Caco-2 (cell line): ENCODE results near the gene FBXO46. TPM values are rescaled to one million over a fixed set of nuclear protein-coding genes. Genes with fewer than 3 reads are reported as not detected.

Source experiments
- BruUV-seq: library from RNA; stranded (reverse); fragments of 400-500 nt; replicated peaks from 2 replicates; lab custom pipeline; 2021; lab: Mats Ljungman, UMichigan
- CTCF ChIA-PET: fragments of 300-600 bp; sonication (Branson Sonifier 250); formaldehyde crosslinking; loops from one replicate; lab custom pipeline; 2022; ENCODE audit warnings: antibody characterized with exemption; lab: Charles Lee
- POLR2A ChIA-PET: fragments of 300-600 bp; sonication (Branson Sonifier 250); formaldehyde crosslinking; loops from one replicate; lab custom pipeline; 2022; ENCODE audit warnings: antibody characterized with exemption; lab: Charles Lee
- DNase-seq, 2 experiments: peaks; one replicate each; pipeline versions ENCODE4 v3.0.0 to v3.0.0-alpha.2; 2020 to 2022
- H3K27me3 ChIP-seq: replicated peaks from 2 replicates; pipeline ENCODE4 v1.6.0; 2011; ENCODE audit warnings: low read length; ENCODE audit not compliant: control insufficient read depth, insufficient read depth
- H3K36me3 ChIP-seq: 2 replicates; pipeline ENCODE4 v1.5.1; 2011; ENCODE audit warnings: low read length; ENCODE audit not compliant: control insufficient read depth, insufficient read depth
- H3K4me1 ChIP-seq: fragments of 250-450 bp; sonication (Bioruptor Pico); 2 replicates; pipeline ENCODE4 v1.5.1; 2020; ENCODE audit warnings: mild to moderate bottlenecking
- H3K4me3 ChIP-seq: 2 replicates; pipeline ENCODE4 v1.5.1; 2011; ENCODE audit warnings: low read depth, mild to moderate bottlenecking, control low read depth, low read length
- H3K9me3 ChIP-seq: fragments of 250-450 bp; sonication (Bioruptor Pico); 2 replicates; pipeline ENCODE4 v1.5.1; 2020; ENCODE audit warnings: mild to moderate bottlenecking, moderate library complexity
- H3K27ac Mint-ChIP-seq: one replicate; pipeline ENCODE4 v1.8.0; 2022; ENCODE audit warnings: mixed read lengths; ENCODE audit not compliant: unreplicated experiment
- H3K27me3 Mint-ChIP-seq: one replicate; pipeline ENCODE4 v1.8.0; 2022; ENCODE audit warnings: mixed read lengths; ENCODE audit not compliant: insufficient read depth, unreplicated experiment
- H3K36me3 Mint-ChIP-seq: one replicate; pipeline ENCODE4 v1.8.0; 2022; ENCODE audit warnings: mild to moderate bottlenecking, mixed read lengths; ENCODE audit not compliant: insufficient read depth, unreplicated experiment
- H3K4me1 Mint-ChIP-seq: one replicate; pipeline ENCODE4 v1.8.0; 2022; ENCODE audit warnings: low read depth, mixed read lengths; ENCODE audit not compliant: unreplicated experiment
- H3K4me3 Mint-ChIP-seq: one replicate; pipeline ENCODE4 v1.8.0; 2022; ENCODE audit warnings: mild to moderate bottlenecking, moderate library complexity, mixed read lengths; ENCODE audit not compliant: unreplicated experiment
- H3K9me3 Mint-ChIP-seq: one replicate; pipeline ENCODE4 v1.8.0; 2022; ENCODE audit warnings: mixed read lengths; ENCODE audit not compliant: unreplicated experiment
- intact Hi-C: fragments of 100-400 bp; cut with micrococcal nuclease; formaldehyde crosslinking; loops from one replicate; pipeline ENCODE4 v1.10.0; 2022; ENCODE audit not compliant: unreplicated experiment
- total RNA-seq: library from RNA; stranded (reverse); gene quantifications from 2 replicates; pipeline ENCODE4 v1.2.3, GENCODE V29; 2022
- TF ChIP-seq, protein P1 (sequence below), 2 experiments: fragments of 200-600 bp in 1 of 2; IDR thresholded peaks; 1 replicate in 1 of 2; 2 replicates in 1 of 2; pipeline versions ENCODE4 v1.5.1 to v1.8.0; 2011 to 2022; ENCODE audit warnings: antibody characterized with exemption in 1 of 2, control low read depth in 1 of 2, inconsistent platforms in 1 of 2, low read depth in 1 of 2, low read length in 1 of 2, mild to moderate bottlenecking in 1 of 2, moderate library complexity in 1 of 2; ENCODE audit not compliant: insufficient read depth in 1 of 2, severe bottlenecking in 1 of 2, unreplicated experiment in 1 of 2

FBXO46 gene
- total RNA-seq, 1 experiment from 2014 or later = 31.0 TPM

DNA sequence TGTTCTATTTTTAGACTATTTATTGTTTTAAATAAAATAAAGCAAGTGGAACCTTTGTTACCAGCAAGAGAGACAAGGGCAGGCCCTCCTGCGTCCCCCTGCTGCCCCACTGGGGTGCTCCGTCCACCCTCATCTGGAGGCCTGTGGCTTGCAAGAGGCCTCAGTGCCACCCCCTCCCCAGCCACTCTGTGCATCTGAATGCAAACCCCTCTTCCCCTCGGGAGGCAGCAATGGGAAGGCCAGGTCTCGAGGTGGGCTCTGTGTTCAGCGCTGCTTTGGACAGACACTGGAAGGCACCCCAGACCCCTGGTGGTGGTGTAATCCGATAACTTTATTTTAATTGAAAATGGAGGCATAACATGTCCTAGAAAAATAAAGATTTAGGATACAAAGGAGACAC is 33.8 kb upstream of the FBXO46 start:
- H3K9me3 ChIP-seq = no peaks in the 10 kb centered on the region
- ChIA-PET POLR2A (interaction anchor here (0.6 to 1.1 kb wide), 2 partner anchors 20 to 34 kb away, joined by 3 to 4 read pairs; partner anchors contain the start of gene FBXO46), CTCF (no interaction called here)
- Mint-ChIP-seq H3K36me3 (peaks cover 23% of the 10 kb centered on the region), H3K4me1 (peaks cover 7% of the 10 kb centered on the region), H3K27ac (peak overlapping the region; percentile 76), H3K4me3 (peak overlapping the region; percentile 23), H3K27me3 (no peaks in the 10 kb centered on the region), H3K9me3 (no peaks in the 10 kb centered on the region)
- H3K4me1 ChIP-seq = peaks cover 6% of the 10 kb centered on the region
- H3K4me3 ChIP-seq = no peak overlapping the region
- no peak for DNase-seq
- intact Hi-C loops = no loop called here
- no peaks in the 10 kb centered on the region for H3K36me3 ChIP-seq
- H3K27me3 ChIP-seq = no peaks in the 10 kb centered on the region
- TF ChIP-seq, protein P1, sequence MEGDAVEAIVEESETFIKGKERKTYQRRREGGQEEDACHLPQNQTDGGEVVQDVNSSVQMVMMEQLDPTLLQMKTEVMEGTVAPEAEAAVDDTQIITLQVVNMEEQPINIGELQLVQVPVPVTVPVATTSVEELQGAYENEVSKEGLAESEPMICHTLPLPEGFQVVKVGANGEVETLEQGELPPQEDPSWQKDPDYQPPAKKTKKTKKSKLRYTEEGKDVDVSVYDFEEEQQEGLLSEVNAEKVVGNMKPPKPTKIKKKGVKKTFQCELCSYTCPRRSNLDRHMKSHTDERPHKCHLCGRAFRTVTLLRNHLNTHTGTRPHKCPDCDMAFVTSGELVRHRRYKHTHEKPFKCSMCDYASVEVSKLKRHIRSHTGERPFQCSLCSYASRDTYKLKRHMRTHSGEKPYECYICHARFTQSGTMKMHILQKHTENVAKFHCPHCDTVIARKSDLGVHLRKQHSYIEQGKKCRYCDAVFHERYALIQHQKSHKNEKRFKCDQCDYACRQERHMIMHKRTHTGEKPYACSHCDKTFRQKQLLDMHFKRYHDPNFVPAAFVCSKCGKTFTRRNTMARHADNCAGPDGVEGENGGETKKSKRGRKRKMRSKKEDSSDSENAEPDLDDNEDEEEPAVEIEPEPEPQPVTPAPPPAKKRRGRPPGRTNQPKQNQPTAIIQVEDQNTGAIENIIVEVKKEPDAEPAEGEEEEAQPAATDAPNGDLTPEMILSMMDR (IDR thresholded peaks at IDR 0.05; ENCODE audit: insufficient read depth in 1 of 2, low read depth in 1 of 2, low read length in 1 of 2, severe bottlenecking in 1 of 2, unreplicated experiment in 1 of 2) = no peak
- no TSS peak for BruUV-seq

DNA sequence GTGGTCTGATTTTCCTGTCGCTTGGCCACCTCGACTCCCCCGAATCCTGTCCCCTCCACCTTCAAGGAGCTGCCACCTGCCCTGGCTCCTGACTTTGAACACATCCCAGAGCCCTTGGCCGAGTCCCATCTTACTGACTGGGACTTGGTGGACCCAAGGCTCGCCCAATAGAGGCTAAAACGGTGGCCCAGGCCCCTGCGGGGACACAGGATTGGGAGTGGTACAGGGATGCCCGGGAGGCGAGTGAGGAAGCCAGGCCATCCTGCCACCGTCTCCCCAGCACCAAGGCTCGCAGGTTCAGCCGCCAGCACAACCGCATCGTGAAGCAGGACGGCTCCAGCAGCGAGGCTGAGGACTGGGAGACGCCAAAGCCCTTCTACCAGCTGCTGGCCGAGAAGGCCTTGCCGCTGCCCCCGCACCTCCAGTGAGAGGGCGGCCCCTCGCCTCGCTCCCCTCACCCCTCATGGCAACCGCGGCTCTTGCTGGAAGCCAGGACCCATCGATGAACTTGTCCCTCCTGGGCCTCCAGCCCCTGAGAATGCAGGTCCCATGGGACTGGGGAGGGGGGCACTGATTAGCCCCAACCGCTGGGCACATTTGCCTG is 33.1 kb upstream of the FBXO46 start:
- intact Hi-C loops = no loop called here
- no peak for DNase-seq
- TF ChIP-seq, protein P1 (IDR thresholded peaks at IDR 0.05; ENCODE audit: insufficient read depth in 1 of 2, low read depth in 1 of 2, low read length in 1 of 2, severe bottlenecking in 1 of 2, unreplicated experiment in 1 of 2) = no peak
- CTCF ChIA-PET = no interaction called here
- BruUV-seq = no TSS peak
- H3K4me1 ChIP-seq = peaks cover 6% of the 10 kb centered on the region
- Mint-ChIP-seq H3K4me3 (no peak overlapping the region), H3K9me3 (no peaks in the 10 kb centered on the region), H3K27me3 (no peaks in the 10 kb centered on the region), H3K4me1 (peaks cover 7% of the 10 kb centered on the region), H3K36me3 (peaks cover 17% of the 10 kb centered on the region), H3K27ac (no peak overlapping the region)
- H3K9me3 ChIP-seq = no peaks in the 10 kb centered on the region
- no peak overlapping the region for H3K4me3 ChIP-seq
- no peaks in the 10 kb centered on the region for H3K36me3 ChIP-seq
- H3K27me3 ChIP-seq = no peaks in the 10 kb centered on the region
- POLR2A ChIA-PET = interaction anchor here (0.6 kb wide), 1 partner anchor 21 kb away, joined by 3 read pairs; no protein-coding TSS in a partner anchor

DNA sequence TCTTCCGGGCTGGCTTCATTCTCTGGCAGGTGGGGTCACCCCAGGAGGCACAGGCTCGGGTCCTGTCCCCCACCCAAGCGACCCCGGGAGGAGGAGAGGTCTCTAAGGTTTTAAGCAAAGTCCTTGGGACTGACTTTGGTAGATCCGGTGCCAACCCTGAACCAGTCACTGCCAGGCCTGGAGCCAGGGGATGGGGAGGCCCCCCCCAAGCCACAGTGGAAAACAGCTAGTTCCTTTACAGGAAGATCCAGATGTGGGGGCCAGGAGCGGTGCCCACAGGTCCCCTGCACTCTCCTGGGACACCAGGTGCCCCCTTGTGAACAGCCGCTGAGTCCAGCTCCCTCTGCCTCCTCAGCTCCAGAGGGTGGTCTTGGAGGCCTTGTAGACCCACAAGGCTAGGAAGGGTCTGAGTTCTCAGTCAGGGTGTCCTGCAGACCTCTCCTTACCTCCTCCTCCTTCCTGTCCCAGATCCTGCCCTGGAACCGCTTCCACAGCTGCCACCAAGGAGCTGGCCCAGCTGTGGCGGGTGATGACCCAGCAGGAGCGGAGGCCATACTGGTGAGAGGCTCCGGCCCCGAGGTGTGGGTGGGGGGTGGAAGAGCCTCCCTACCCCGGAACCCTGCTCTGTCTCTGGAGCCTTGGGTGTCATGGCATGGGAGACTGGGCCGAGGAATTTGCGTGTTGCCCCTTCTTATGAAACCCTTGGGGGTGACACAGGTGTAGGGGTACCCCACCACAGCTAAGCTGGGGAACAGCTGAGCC is 32.4 kb upstream of the FBXO46 start:
- no peaks in the 10 kb centered on the region for H3K27me3 Mint-ChIP-seq
- no peak overlapping the region for H3K27ac Mint-ChIP-seq
- no peaks in the 10 kb centered on the region for H3K9me3 Mint-ChIP-seq
- no peaks in the 10 kb centered on the region for H3K27me3 ChIP-seq
- no peak for DNase-seq
- BruUV-seq = no TSS peak
- H3K4me1 Mint-ChIP-seq = peaks cover 7% of the 10 kb centered on the region
- peaks cover 6% of the 10 kb centered on the region for H3K4me1 ChIP-seq
- ChIA-PET POLR2A (no interaction called here), CTCF (interaction anchor here (1.3 kb wide), 1 partner anchor 11 kb away, joined by 3 read pairs; no protein-coding TSS in a partner anchor)
- no peak overlapping the region for H3K4me3 Mint-ChIP-seq
- H3K9me3 ChIP-seq = no peaks in the 10 kb centered on the region
- H3K36me3 Mint-ChIP-seq = peaks cover 13% of the 10 kb centered on the region
- TF ChIP-seq, protein P1 (IDR thresholded peaks at IDR 0.05; ENCODE audit: insufficient read depth in 1 of 2, low read depth in 1 of 2, low read length in 1 of 2, severe bottlenecking in 1 of 2, unreplicated experiment in 1 of 2) = no peak
- H3K4me3 ChIP-seq = no peak overlapping the region
- intact Hi-C loops = no loop called here
- H3K36me3 ChIP-seq = no peaks in the 10 kb centered on the region
